ENCODE results near the gene MPZL3. TPM values are rescaled to one million over a fixed set of nuclear protein-coding genes. Genes with fewer than 3 reads are reported as not detected.

MPZL3 gene
- total RNA-seq, 1 donor from 2014 or later: 8.5 TPM

DNA sequence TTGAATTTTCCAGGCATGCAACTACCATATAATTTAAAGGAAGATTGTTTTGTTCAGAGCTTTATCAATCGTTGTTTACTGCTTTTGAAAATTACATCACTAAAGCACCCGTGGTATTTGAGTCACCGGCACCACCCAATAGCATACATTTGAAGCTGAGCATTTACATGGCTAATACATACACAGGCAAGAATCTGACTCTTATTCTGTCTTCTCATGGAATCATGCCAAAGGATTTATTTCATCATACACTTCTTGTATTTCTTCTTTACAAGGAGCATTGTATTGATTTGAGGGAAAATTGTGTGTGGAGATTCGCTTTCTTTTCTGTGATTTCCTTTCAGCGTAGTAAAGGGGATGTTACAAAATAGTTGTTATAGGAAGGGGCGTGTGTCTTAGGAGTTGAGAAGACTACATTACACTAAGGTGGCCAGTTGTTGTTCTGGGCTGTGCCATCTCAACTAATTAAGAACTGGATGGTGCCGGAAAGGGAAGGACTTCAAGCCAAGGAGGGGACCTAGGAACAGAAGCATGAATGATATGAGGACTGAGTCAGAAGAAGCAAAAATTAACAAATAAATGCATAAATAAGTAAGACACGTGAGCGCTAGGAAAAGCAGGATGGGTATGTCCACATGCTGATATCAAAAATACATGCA, 39.4 kb upstream of the MPZL3 start:
- Mint-ChIP-seq H3K27ac (ENCODE audit: unreplicated experiment) (no peak overlapping the region), H3K4me1 (ENCODE audit: low read depth, unreplicated experiment) (no peaks in the 10 kb centered on the region), H3K36me3 (ENCODE audit: low read depth, unreplicated experiment) (no peaks in the 10 kb centered on the region), H3K9me3 (ENCODE audit: unreplicated experiment) (no peaks in the 10 kb centered on the region), H3K27me3 (ENCODE audit: low read depth, unreplicated experiment) (peaks cover 17% of the 10 kb centered on the region), H3K4me3 (ENCODE audit: unreplicated experiment) (no peak overlapping the region)
- no peak overlapping the region for H3K4me3 ChIP-seq (ENCODE audit: insufficient read depth, low read depth, low read length)
- no peaks in the 10 kb centered on the region for H3K9me3 ChIP-seq (ENCODE audit: insufficient read depth, low read depth, low read length)
- TF ChIP-seq, protein P1, sequence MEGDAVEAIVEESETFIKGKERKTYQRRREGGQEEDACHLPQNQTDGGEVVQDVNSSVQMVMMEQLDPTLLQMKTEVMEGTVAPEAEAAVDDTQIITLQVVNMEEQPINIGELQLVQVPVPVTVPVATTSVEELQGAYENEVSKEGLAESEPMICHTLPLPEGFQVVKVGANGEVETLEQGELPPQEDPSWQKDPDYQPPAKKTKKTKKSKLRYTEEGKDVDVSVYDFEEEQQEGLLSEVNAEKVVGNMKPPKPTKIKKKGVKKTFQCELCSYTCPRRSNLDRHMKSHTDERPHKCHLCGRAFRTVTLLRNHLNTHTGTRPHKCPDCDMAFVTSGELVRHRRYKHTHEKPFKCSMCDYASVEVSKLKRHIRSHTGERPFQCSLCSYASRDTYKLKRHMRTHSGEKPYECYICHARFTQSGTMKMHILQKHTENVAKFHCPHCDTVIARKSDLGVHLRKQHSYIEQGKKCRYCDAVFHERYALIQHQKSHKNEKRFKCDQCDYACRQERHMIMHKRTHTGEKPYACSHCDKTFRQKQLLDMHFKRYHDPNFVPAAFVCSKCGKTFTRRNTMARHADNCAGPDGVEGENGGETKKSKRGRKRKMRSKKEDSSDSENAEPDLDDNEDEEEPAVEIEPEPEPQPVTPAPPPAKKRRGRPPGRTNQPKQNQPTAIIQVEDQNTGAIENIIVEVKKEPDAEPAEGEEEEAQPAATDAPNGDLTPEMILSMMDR (IDR thresholded peaks at IDR 0.05; ENCODE audit: insufficient read depth, low read depth, low read length): no peak
- no peak for TF ChIP-seq EZH2 (IDR thresholded peaks at IDR 0.05; ENCODE audit: insufficient read depth, low read length)
- DNase-seq (ENCODE audit: low read depth) (no peak), FAIRE-seq (no peak)
- H3K79me2 ChIP-seq (ENCODE audit: insufficient read depth, low read length): no peaks in the 10 kb centered on the region
- H3K4me2 ChIP-seq (ENCODE audit: low read length): no peak overlapping the region
- H3K27ac ChIP-seq (ENCODE audit: low read depth, low read length): no peak overlapping the region
- H3K27me3 ChIP-seq (ENCODE audit: insufficient read depth, low read length): peaks cover 13% of the 10 kb centered on the region
- H2AFZ ChIP-seq (ENCODE audit: low read depth, low read length): no peak overlapping the region
- no peak overlapping the region for H3K9ac ChIP-seq (ENCODE audit: low read length)
- H3K4me1 ChIP-seq (ENCODE audit: insufficient read depth, low read length): no peaks in the 10 kb centered on the region
- H3K36me3 ChIP-seq (ENCODE audit: insufficient read depth, low read length): no peaks in the 10 kb centered on the region
- no peaks in the 10 kb centered on the region for H4K20me1 ChIP-seq (ENCODE audit: insufficient read depth, low read length)

DNA sequence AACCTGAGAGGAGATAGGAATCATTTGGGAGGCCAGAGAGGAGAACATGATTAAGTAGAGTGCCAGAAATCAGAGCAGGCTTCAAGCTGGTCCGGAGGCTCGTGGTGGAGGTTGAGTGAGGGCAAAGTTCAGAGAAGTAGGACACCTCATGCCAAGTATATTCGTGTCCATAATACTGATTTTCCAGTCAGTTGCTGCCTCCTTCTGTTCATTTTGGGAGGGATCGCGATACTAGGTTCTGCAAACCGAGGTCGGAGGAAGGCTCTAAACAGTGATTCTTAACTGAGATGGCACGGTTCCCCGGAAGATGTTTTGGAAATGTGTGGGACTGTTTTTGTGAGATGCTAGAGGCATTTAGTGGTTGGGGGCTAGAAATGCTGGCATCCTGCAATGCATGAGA, 38.8 kb upstream of the MPZL3 start:
- Histone ChIP-seq H3K9me3 (ENCODE audit: insufficient read depth, low read depth, low read length) (no peaks in the 10 kb centered on the region), H3K36me3 (ENCODE audit: insufficient read depth, low read length) (no peaks in the 10 kb centered on the region), H3K9ac (ENCODE audit: low read length) (no peak overlapping the region), H2AFZ (ENCODE audit: low read depth, low read length) (no peak overlapping the region), H3K27ac (ENCODE audit: low read depth, low read length) (no peak overlapping the region), H3K27me3 (ENCODE audit: insufficient read depth, low read length) (peaks cover 16% of the 10 kb centered on the region), H3K79me2 (ENCODE audit: insufficient read depth, low read length) (no peaks in the 10 kb centered on the region), H4K20me1 (ENCODE audit: insufficient read depth, low read length) (no peaks in the 10 kb centered on the region), H3K4me1 (ENCODE audit: insufficient read depth, low read length) (no peaks in the 10 kb centered on the region), H3K4me3 (ENCODE audit: insufficient read depth, low read depth, low read length) (no peak overlapping the region), H3K4me2 (ENCODE audit: low read length) (no peak overlapping the region)
- no peaks in the 10 kb centered on the region for H3K4me1 Mint-ChIP-seq (ENCODE audit: low read depth, unreplicated experiment)
- H3K27ac Mint-ChIP-seq (ENCODE audit: unreplicated experiment): no peak overlapping the region
- H3K27me3 Mint-ChIP-seq (ENCODE audit: low read depth, unreplicated experiment): peaks cover 17% of the 10 kb centered on the region
- FAIRE-seq (no peak), DNase-seq (ENCODE audit: low read depth) (no peak)
- TF ChIP-seq, protein P1 (IDR thresholded peaks at IDR 0.05; ENCODE audit: insufficient read depth, low read depth, low read length): no peak
- no peak overlapping the region for H3K4me3 Mint-ChIP-seq (ENCODE audit: unreplicated experiment)
- H3K9me3 Mint-ChIP-seq (ENCODE audit: unreplicated experiment): no peaks in the 10 kb centered on the region
- no peaks in the 10 kb centered on the region for H3K36me3 Mint-ChIP-seq (ENCODE audit: low read depth, unreplicated experiment)

DNA sequence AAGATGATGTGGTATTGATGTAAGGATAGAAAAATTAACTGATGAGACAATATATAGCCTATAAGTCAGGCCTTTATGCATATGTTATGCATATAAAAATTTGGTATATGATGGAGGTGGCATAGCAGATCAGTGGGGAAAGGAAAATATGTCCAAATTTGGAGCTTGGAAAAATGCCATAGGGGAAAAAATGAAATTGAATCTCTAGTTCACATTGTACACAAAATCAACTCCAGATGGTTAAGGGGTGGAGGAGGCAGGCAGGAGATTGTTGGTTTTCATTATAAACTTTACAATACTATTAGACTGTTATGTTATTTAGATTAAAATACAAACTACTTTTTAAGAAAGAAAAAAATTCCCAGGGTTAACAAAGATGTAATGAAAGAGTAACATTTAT, 37.2 kb upstream of the MPZL3 start:
- H3K4me1 Mint-ChIP-seq (ENCODE audit: low read depth, unreplicated experiment): no peaks in the 10 kb centered on the region
- Histone ChIP-seq H3K4me2 (ENCODE audit: low read length) (no peak overlapping the region), H3K79me2 (ENCODE audit: insufficient read depth, low read length) (no peaks in the 10 kb centered on the region), H3K27me3 (ENCODE audit: insufficient read depth, low read length) (peaks cover 13% of the 10 kb centered on the region), H3K27ac (ENCODE audit: low read depth, low read length) (no peak overlapping the region), H3K9me3 (ENCODE audit: insufficient read depth, low read depth, low read length) (no peaks in the 10 kb centered on the region), H3K4me1 (ENCODE audit: insufficient read depth, low read length) (no peaks in the 10 kb centered on the region), H4K20me1 (ENCODE audit: insufficient read depth, low read length) (no peaks in the 10 kb centered on the region), H3K4me3 (ENCODE audit: insufficient read depth, low read depth, low read length) (no peak overlapping the region), H3K36me3 (ENCODE audit: insufficient read depth, low read length) (no peaks in the 10 kb centered on the region), H3K9ac (ENCODE audit: low read length) (no peak overlapping the region), H2AFZ (ENCODE audit: low read depth, low read length) (no peak overlapping the region)
- H3K27ac Mint-ChIP-seq (ENCODE audit: unreplicated experiment): no peak overlapping the region
- H3K36me3 Mint-ChIP-seq (ENCODE audit: low read depth, unreplicated experiment): no peaks in the 10 kb centered on the region
- FAIRE-seq (no peak), DNase-seq (ENCODE audit: low read depth) (no peak)
- no peak overlapping the region for H3K4me3 Mint-ChIP-seq (ENCODE audit: unreplicated experiment)
- peaks cover 12% of the 10 kb centered on the region for H3K27me3 Mint-ChIP-seq (ENCODE audit: low read depth, unreplicated experiment)
- no peak for TF ChIP-seq EZH2 (IDR thresholded peaks at IDR 0.05; ENCODE audit: insufficient read depth, low read length)
- TF ChIP-seq, protein P1 (IDR thresholded peaks at IDR 0.05; ENCODE audit: insufficient read depth, low read depth, low read length): no peak
- no peaks in the 10 kb centered on the region for H3K9me3 Mint-ChIP-seq (ENCODE audit: unreplicated experiment)

All from astrocyte (in vitro differentiated cells and primary cell).